ENCODE measurements around the gene BTNL2. TPM values are rescaled to one million over a fixed set of nuclear protein-coding genes. Genes with fewer than 3 reads are reported as not detected.
"Not testable (repeated sequence)": the region's sequence is repeated elsewhere in the genome, so short reads cannot be mapped to it uniquely, and the experiment has no call there.

The BTNL2 gene
- polyA plus RNA-seq, 1 donor, result 3.4 TPM

DNA sequence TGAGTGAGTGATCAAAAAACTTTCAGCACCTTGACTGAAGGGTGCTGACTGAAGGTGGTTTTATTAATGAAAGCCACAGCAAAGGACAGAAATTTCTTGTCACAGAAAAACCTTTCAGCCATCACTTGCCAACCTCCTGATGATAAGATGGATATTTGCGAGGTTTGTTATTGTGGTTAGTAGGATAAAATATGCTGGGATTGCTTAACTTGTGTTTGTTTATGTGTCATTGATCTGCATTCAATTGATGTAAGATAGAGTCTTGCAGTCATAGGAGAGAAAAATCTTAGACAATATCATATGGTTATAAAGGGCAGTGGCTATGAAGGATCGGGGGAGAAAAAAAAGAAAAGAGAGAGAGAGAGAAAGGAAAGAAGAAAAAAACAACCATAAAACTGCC lies 36.5 kb downstream of the BTNL2 start:
- DNase-seq, result no peak

DNA sequence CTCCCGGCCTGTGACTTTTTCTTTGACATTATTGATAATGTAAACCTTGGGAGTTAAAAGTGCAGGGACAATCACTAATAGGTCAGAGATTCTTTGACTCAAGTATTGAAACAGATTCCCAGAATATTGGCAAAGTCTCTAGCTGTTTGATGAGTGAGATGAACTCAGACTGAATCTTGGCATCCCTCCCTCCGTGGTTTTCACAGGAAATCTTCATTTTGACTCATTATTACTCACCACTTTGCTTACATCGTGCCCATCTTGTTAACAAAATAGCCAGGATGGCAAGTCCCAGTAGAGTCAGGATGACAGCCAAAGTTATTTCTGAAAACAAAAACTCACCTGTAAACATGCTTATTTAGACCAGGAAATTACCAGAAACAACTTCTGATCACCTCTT lies 37.3 kb downstream of the BTNL2 start:
- no peak for DNase-seq

DNA sequence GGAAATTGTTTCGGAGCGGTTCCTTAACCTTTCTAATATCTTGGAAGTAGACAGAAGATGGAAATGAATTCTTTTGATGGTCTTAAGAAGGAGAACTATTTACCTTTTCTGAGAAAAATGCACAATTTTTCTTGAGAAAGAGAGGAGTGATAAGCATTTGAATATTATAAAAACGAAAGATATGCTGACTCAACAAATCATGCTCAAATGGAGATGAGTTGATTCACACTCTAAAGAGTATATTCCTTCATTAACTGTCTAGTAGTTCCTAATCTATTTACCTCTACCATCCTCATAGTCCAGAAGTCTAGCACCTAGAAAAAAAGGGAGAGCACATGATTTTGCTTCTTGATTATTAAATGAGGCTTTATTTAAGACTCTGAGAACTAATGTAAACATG lies 39.3 kb downstream of the BTNL2 start:
- no peak for DNase-seq

DNA sequence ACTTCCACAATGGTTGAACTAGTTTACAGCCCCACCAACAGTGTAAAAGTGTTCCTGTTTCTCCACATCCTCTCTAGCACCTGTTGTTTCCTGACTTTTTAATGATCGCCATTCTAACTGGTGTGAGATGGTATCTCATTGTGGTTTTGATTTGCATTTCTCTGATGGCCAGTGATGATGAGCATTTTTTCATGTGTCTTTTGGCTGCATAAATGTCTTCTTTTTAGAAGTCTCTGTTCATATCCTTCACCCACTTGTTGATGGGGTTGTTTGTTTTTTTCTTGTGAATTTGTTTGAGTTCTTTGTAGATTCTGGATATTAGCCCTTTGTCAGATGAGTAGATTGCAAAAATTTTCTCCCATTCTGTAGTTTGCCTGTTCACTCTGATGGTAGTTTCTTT lies 47.8 kb downstream of the BTNL2 start:
- DNase-seq, result not testable (repeated sequence)

DNA sequence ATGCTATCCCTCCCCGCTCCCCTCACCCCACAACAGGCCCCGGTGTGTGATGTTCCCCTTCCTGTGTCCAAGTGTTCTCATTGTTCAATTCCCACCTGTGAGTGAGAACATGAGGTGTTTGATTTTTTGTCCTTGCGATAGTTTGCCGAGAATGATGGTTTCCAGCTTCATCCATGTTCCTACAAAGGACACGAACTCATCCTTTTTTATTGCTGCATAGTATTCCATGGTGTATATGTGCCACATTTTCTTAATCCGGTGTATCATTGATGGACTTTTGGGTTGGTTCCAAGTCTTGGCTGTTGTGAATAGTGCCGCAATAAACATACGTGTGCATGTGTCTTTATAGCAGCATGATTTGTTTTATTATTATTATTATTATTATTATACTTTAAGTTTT lies 48.4 kb downstream of the BTNL2 start:
- not testable (repeated sequence) for DNase-seq

DNA sequence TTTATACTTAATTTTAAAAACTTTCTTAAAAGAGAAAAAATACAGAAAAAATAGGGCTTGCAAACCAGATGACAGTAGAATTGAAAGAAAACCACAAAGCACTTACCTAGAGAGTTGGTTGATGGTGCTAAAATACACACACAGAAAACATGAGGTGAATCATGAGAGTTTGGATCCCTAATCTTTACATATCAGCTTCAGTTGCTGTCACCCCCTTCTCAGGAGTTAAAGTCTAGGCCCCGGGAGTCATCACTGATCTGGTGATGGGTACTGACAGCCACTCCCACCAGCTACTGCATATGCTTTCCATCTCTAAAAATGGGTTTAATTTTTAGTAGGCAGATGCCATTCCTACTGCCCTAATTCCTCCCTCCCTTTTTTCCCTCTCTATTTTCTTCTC lies 52.0 kb downstream of the BTNL2 start:
- DNase-seq, result no peak

DNA sequence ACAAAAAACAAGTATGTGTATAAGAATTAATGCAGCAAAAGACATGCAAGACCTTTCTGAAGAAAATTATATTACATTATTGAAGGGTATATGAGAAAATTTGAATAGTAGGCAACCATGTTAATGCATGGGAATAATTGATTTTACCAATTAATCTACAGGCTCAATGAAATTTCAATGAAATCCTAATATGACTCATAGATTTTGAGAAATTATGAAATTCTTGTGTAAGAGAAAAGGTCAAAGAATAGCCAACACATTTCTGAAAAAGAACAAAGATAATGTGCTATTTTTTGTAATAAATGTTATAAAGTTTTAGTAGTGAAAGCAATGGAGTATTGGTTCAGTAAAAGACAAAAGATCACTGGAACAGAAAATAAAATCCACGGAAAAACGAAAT lies 53.6 kb downstream of the BTNL2 start:
- no peak for DNase-seq

Other genes with a start within 250 kb of the BTNL2 start
- gene EGFL8, start 242.6 kb downstream of the BTNL2 start, polyA plus RNA-seq (ENCODE audit: insufficient read length), result 30.3 TPM
- 94.6 TPM for gene AGPAT1, start 231.1 kb downstream of the BTNL2 start, polyA plus RNA-seq (ENCODE audit: insufficient read length)
- gene RNF5, start 228.8 kb downstream of the BTNL2 start, polyA plus RNA-seq (ENCODE audit: insufficient read length), result 90.5 TPM
- gene AGER, start 222.9 kb downstream of the BTNL2 start, polyA plus RNA-seq (ENCODE audit: insufficient read length), result 28.0 TPM
- gene PBX2, start 217.0 kb downstream of the BTNL2 start, polyA plus RNA-seq (ENCODE audit: insufficient read length), result 190 TPM
- 10.2 TPM for gene GPSM3, start 214.5 kb downstream of the BTNL2 start, polyA plus RNA-seq (ENCODE audit: insufficient read length)
- 15.6 TPM for gene NOTCH4, start 183.1 kb downstream of the BTNL2 start, polyA plus RNA-seq (ENCODE audit: insufficient read length)
- 0.27 TPM for gene TSBP1, start 35.3 kb downstream of the BTNL2 start, polyA plus RNA-seq (ENCODE audit: insufficient read length)
- gene HLA-DRA, start 32.7 kb upstream of the BTNL2 start, polyA plus RNA-seq (ENCODE audit: insufficient read length), result 58.9 TPM
- gene HLA-DRB5, start 123.1 kb upstream of the BTNL2 start, polyA plus RNA-seq (ENCODE audit: insufficient read length), result 6.3 TPM
- gene HLA-DRB1, start 182.7 kb upstream of the BTNL2 start, polyA plus RNA-seq (ENCODE audit: insufficient read length), result 16.1 TPM
- 3.3 TPM for gene HLA-DQA1, start 230.2 kb upstream of the BTNL2 start, polyA plus RNA-seq (ENCODE audit: insufficient read length)

Data from left kidney (tissue), 2 donors.